K562 (cell line): Measurements from ENCODE around the gene C7. TPM values are rescaled to one million over a fixed set of nuclear protein-coding genes. Genes with fewer than 3 reads are reported as not detected.
A peak's percentile ranks its signal among the peaks of the same experiment; 100 is the strongest.

ENCODE experiments used
- ATAC-seq: fragments of 200-7000 bp; cut with Tn5 transposase; 3 replicates; pipeline ENCODE4 v1.9.1; 2020; ENCODE audit warnings: moderate library complexity
- BruUV-seq: library from RNA; stranded (reverse); fragments of 400-500 nt; replicated peaks from 2 replicates; lab custom pipeline; 2021; lab: Mats Ljungman, UMichigan
- CTCF ChIA-PET: fragments of 300-600 bp; formaldehyde crosslinking; extraction: SDS; loops from one replicate; lab custom pipeline; 2021; ENCODE audit warnings: low intra/inter-chr PET ratio; lab: Yijun Ruan, JAX
- POLR2A ChIA-PET: fragments of 300-600, 350-650 bp; sonication (Branson Sonifier 250); formaldehyde crosslinking; extraction: SDS; loops from one replicate; lab custom pipeline; 2021; ENCODE audit warnings: antibody characterized with exemption, inconsistent platforms; lab: Yijun Ruan, JAX
- DNase-seq, 4 experiments: peaks; one replicate each; pipeline versions ENCODE4 v3.0.0 to v3.0.0-alpha.2; 2011 to 2018; ENCODE audit warnings: low spot score in 3 of 4, mixed read lengths in 3 of 4; ENCODE audit errors: extremely low read depth in 1 of 4
- FAIRE-seq: peaks from 2 replicates; lab custom pipeline; 2011; peaks lifted over from hg19 to GRCh38; lab: Jason Lieb, UNC
- H2AFZ ChIP-seq: 2 replicates; pipeline ENCODE4 v1.6.0; 2011; ENCODE audit warnings: low read depth, low read length, control low read depth, inconsistent platforms
- H3K27ac ChIP-seq: fragments of 200-600 bp; 3 replicates; pipeline ENCODE4 v1.8.0; 2011; ENCODE audit warnings: low read depth, mild to moderate bottlenecking, control low read depth, inconsistent platforms, low read length, moderate library complexity, mixed read lengths; ENCODE audit errors: extremely low read depth
- H3K27me3 ChIP-seq, 2 experiments: fragments of 300-600 bp in 1 of 2; 2 replicates in 1 of 2; 3 replicates in 1 of 2; pipeline versions ENCODE4 v1.6.0 to v1.8.0; 2011; ENCODE audit warnings: inconsistent platforms in 2 of 2, low read length in 2 of 2, mild to moderate bottlenecking in 1 of 2, mixed read lengths in 1 of 2, moderate library complexity in 1 of 2; ENCODE audit not compliant: control insufficient read depth in 2 of 2, insufficient read depth in 2 of 2
- H3K36me3 ChIP-seq: fragments of 300-600 bp; 3 replicates; pipeline ENCODE4 v1.8.0; 2011; ENCODE audit warnings: mild to moderate bottlenecking, low read length, inconsistent platforms; ENCODE audit not compliant: control insufficient read depth, insufficient read depth
- H3K4me1 ChIP-seq, 2 experiments: fragments of 200-600 bp in 1 of 2; replicated peaks in 1 of 2; 2 replicates in 1 of 2; 3 replicates in 1 of 2; pipeline versions ENCODE4 v1.5.1 to v1.8.0; 2011; ENCODE audit warnings: inconsistent platforms in 2 of 2, low read length in 2 of 2, mild to moderate bottlenecking in 1 of 2, mixed read lengths in 1 of 2, moderate library complexity in 1 of 2; ENCODE audit not compliant: control insufficient read depth in 2 of 2, insufficient read depth in 2 of 2
- H3K4me2 ChIP-seq: 2 replicates; pipeline ENCODE4 v1.6.1; 2011; ENCODE audit warnings: low read length, control low read depth, inconsistent platforms, mixed read lengths; ENCODE audit not compliant: insufficient read depth
- H3K4me3 ChIP-seq: fragments of 200-600 bp; sonication (generic), shearing (Covaris generic); 2 replicates; pipeline ENCODE4 v1.5.1; 2016; ENCODE audit warnings: control low read depth, inconsistent platforms
- H3K79me2 ChIP-seq: fragments of 200-600 bp; 3 replicates; pipeline ENCODE4 v1.8.0; 2011; ENCODE audit warnings: low read length, inconsistent platforms; ENCODE audit not compliant: control insufficient read depth, insufficient read depth
- H3K9ac ChIP-seq, 2 experiments: 2 replicates each; pipeline versions ENCODE4 v1.6.0 to v1.6.1; 2011; ENCODE audit warnings: low read depth in 2 of 2, low read length in 2 of 2, control low read depth in 1 of 2, inconsistent platforms in 1 of 2, mild to moderate bottlenecking in 1 of 2, mixed read lengths in 1 of 2; ENCODE audit not compliant: insufficient read depth in 1 of 2
- H3K9me1 ChIP-seq: one replicate; pipeline ENCODE4 v1.6.0; 2011; ENCODE audit warnings: inconsistent platforms, mild to moderate bottlenecking, low read length, moderate library complexity; ENCODE audit not compliant: control insufficient read depth, insufficient read depth
- H3K9me3 ChIP-seq: replicated peaks from 2 replicates; pipeline ENCODE4 v1.5.1; 2011; ENCODE audit warnings: low read depth, low read length, inconsistent platforms; ENCODE audit not compliant: control insufficient read depth, insufficient read depth
- H4K20me1 ChIP-seq: replicated peaks from 2 replicates; pipeline ENCODE4 v1.6.1; 2011; ENCODE audit warnings: low read length, inconsistent platforms, mixed read lengths; ENCODE audit not compliant: control insufficient read depth, insufficient read depth
- BRF1 ChIP-seq: IDR thresholded peaks from 3 replicates; pipeline ENCODE4 v1.6.1; 2011; ENCODE audit warnings: borderline replicate concordance, mild to moderate bottlenecking; ENCODE audit not compliant: insufficient read length; ENCODE audit errors: extremely low read depth
- CBFA2T3 ChIP-seq: fragments of 450-650 bp; IDR thresholded peaks from 2 replicates; pipeline ENCODE4 v1.6.1; 2017
- DIDO1 ChIP-seq: fragments of 450-650 bp; IDR thresholded peaks from 2 replicates; pipeline ENCODE4 v1.6.1; 2016; ENCODE audit warnings: low read depth, missing biosample characterization, missing genetic modification characterization
- EZH2 ChIP-seq: IDR thresholded peaks from 2 replicates; pipeline ENCODE4 v1.6.1; 2012; ENCODE audit warnings: low read depth, mild to moderate bottlenecking, inconsistent platforms, low read length, borderline replicate concordance
- L3MBTL2 ChIP-seq: fragments of 450-650 bp; IDR thresholded peaks from 2 replicates; pipeline ENCODE4 v1.6.1; 2016; ENCODE audit warnings: mild to moderate bottlenecking, moderate library complexity
- LCOR ChIP-seq: sonication (generic); formaldehyde crosslinking; IDR thresholded peaks from 2 replicates; pipeline ENCODE4 v1.8.0; 2022; ENCODE audit warnings: mild to moderate bottlenecking, missing genetic modification reagents
- MAFK ChIP-seq: IDR thresholded peaks from 2 replicates; pipeline ENCODE4 v1.6.1; 2011; ENCODE audit warnings: low read length, improper control_type of control experiment
- NRF1 ChIP-seq, 2 experiments: fragments of 450-650 bp; IDR thresholded peaks in 1 of 2; conservative IDR thresholded peaks in 1 of 2; 2 replicates each; pipeline ENCODE4 v1.6.1; 2014; ENCODE audit warnings: mild to moderate bottlenecking in 2 of 2
- TEAD4 ChIP-seq, 2 experiments: sonication (generic) in 1 of 2; formaldehyde crosslinking in 1 of 2; IDR thresholded peaks; 2 replicates each; pipeline versions ENCODE4 v1.6.1 to v1.8.0; 2012 to 2022; ENCODE audit warnings: borderline replicate concordance in 1 of 2, inconsistent platforms in 1 of 2, low read length in 1 of 2, mild to moderate bottlenecking in 1 of 2, missing genetic modification reagents in 1 of 2
- ZNF41 ChIP-seq: fragments of 250-450 bp; sonication (Bioruptor Pico); conservative IDR thresholded peaks from 2 replicates; pipeline ENCODE4 v1.4.0; 2020; ENCODE audit warnings: mild to moderate bottlenecking
- ZNF830 ChIP-seq: fragments of 250-450 bp; sonication (Bioruptor Pico); IDR thresholded peaks from 2 replicates; pipeline ENCODE4 v1.5.0; 2021; ENCODE audit warnings: mild to moderate bottlenecking
- WGBS: fragments of 100-300 bp; shearing (Covaris generic); methylation state at CpG from one replicate; pipeline ENCODE4 v1.1.6; 2016; ENCODE audit warnings: low coverage, mixed read lengths; ENCODE audit not compliant: insufficient coverage; ENCODE audit errors: missing lambda C conversion rate; 5-methylcytosine and 5-hydroxymethylcytosine counted together
- in situ Hi-C: fragments of 300-500 bp; cut with MboI; formaldehyde crosslinking; loops from 4 replicates; pipeline ENCODE4 v1.15.0; 2018; ENCODE audit warnings: inconsistent platforms, mixed read lengths
- intact Hi-C: fragments of 100-400 bp; cut with micrococcal nuclease; formaldehyde crosslinking; loops from 2 replicates; pipeline ENCODE4 v1.14.2; 2022
- polyA plus RNA-seq, 8 experiments: library from polyadenylated mRNA; depleted of rRNA in 4 of 8; stranded (reverse) in 5 of 8; unstranded in 3 of 8; fragments of >200 nt; fragmentation: Nextera tagmentation in 2 of 8; fragmentation: Illumina TruSeq in 1 of 8; extraction: Ambion mirVana in 2 of 8; extraction: Trizol in 1 of 8; gene quantifications; 2 replicates each; pipeline versions ENCODE4 v1.2.1 to v1.2.3, GENCODE V29; 2011 to 2014; ENCODE audit warnings: inconsistent platforms in 1 of 8, missing spikeins in 1 of 8
- total RNA-seq, 7 experiments: library from RNA; depleted of rRNA in 6 of 7; stranded (reverse); fragments of >200 nt in 6 of 7; fragmentation: Illumina TruSeq in 2 of 7; extraction: Trizol in 2 of 7; gene quantifications; 2 replicates each; pipeline versions ENCODE4 v1.2.1 to v1.2.3, GENCODE V29; 2011 to 2021; ENCODE audit warnings: low replicate concordance in 1 of 7
- TF ChIP-seq, protein P1 (sequence below): sonication (generic); formaldehyde crosslinking; IDR thresholded peaks from 2 replicates; pipeline ENCODE4 v1.8.0; 2022; ENCODE audit warnings: missing genetic modification reagents, mild to moderate bottlenecking, borderline replicate concordance
- TF ChIP-seq, protein P2 (sequence below): IDR thresholded peaks from 2 replicates; pipeline ENCODE4 v1.6.1; 2011; ENCODE audit warnings: borderline replicate concordance, low read depth, mild to moderate bottlenecking, moderate library complexity, low read length; ENCODE audit not compliant: insufficient read depth, poor library complexity, severe bottlenecking
- TF ChIP-seq, protein P3 (sequence below): sonication (generic); formaldehyde crosslinking; IDR thresholded peaks from 2 replicates; pipeline ENCODE4 v1.8.1; 2023; ENCODE audit warnings: mild to moderate bottlenecking, missing genetic modification reagents

Gene C7
- total and polyA plus RNA-seq, 9 of the 15 experiments (the other 6 are each of a cell fraction or from before 2014, with no cell fraction given): 0.82 TPM; not detected in 8

DNA sequence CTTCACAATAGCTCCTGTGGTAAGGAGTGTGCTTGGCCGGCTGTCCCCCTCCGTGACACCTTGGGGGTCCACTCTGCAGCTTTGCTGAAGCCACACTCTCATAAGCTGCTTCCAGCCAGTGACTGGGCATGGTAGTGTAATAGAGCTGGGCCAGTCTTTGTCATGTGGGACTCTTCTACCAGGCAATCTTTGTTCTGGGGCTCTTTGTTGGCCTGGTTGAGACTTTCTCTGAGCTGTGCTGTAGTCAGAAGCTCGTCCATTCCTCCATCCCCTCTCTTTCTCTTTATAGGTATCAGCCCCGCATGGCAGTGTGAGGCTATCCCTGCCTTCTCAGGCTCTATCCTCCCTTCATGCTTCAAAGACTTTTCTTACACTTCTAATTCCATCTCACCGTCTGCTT lies 42.5 kb upstream of the C7 start:
- no peaks in the 10 kb centered on the region for H3K4me1 ChIP-seq
- H2AFZ ChIP-seq: peak overlapping the region; percentile 47
- H3K4me2 ChIP-seq: no peak overlapping the region
- ChIA-PET CTCF (no interaction called here), POLR2A (interaction anchor here (0.7 to 1.7 kb wide), 4 partner anchors 9 to 41 kb away, joined by 3 to 6 read pairs (median 3); no protein-coding TSS in a partner anchor)
- H3K79me2 ChIP-seq: no peaks in the 10 kb centered on the region
- H3K9me1 ChIP-seq: no peaks in the 10 kb centered on the region
- no peak for DNase-seq
- H3K27ac ChIP-seq: no peak overlapping the region
- TF ChIP-seq ZNF41 (CRISPR knock-in tag) (no peak), MAFK (no peak), L3MBTL2 (no peak), DIDO1 (no peak), CBFA2T3 (no peak), LCOR (CRISPR knock-in tag) (no peak), NRF1 (conservative IDR thresholded peaks at IDR 0.05 in 1 of 2, IDR thresholded peaks at IDR 0.05 in 1 of 2) (no peak), TEAD4 (IDR thresholded peaks at IDR 0.05; ENCODE audit: low read length) (no peak), TEAD4 (CRISPR knock-in tag; IDR thresholded peaks at IDR 0.05; ENCODE audit: borderline replicate concordance) (no peak), BRF1 (no peak), EZH2 (no peak), ZNF830 (no peak)
- TF ChIP-seq, protein P1, sequence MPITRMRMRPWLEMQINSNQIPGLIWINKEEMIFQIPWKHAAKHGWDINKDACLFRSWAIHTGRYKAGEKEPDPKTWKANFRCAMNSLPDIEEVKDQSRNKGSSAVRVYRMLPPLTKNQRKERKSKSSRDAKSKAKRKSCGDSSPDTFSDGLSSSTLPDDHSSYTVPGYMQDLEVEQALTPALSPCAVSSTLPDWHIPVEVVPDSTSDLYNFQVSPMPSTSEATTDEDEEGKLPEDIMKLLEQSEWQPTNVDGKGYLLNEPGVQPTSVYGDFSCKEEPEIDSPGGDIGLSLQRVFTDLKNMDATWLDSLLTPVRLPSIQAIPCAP (CRISPR knock-in tag): no peak
- TF ChIP-seq, protein P2, sequence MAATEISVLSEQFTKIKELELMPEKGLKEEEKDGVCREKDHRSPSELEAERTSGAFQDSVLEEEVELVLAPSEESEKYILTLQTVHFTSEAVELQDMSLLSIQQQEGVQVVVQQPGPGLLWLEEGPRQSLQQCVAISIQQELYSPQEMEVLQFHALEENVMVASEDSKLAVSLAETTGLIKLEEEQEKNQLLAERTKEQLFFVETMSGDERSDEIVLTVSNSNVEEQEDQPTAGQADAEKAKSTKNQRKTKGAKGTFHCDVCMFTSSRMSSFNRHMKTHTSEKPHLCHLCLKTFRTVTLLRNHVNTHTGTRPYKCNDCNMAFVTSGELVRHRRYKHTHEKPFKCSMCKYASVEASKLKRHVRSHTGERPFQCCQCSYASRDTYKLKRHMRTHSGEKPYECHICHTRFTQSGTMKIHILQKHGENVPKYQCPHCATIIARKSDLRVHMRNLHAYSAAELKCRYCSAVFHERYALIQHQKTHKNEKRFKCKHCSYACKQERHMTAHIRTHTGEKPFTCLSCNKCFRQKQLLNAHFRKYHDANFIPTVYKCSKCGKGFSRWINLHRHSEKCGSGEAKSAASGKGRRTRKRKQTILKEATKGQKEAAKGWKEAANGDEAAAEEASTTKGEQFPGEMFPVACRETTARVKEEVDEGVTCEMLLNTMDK: no peak
- TF ChIP-seq, protein P3, sequence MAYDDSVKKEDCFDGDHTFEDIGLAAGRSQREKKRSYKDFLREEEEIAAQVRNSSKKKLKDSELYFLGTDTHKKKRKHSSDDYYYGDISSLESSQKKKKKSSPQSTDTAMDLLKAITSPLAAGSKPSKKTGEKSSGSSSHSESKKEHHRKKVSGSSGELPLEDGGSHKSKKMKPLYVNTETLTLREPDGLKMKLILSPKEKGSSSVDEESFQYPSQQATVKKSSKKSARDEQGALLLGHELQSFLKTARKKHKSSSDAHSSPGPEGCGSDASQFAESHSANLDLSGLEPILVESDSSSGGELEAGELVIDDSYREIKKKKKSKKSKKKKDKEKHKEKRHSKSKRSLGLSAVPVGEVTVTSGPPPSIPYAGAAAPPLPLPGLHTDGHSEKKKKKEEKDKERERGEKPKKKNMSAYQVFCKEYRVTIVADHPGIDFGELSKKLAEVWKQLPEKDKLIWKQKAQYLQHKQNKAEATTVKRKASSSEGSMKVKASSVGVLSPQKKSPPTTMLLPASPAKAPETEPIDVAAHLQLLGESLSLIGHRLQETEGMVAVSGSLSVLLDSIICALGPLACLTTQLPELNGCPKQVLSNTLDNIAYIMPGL (CRISPR knock-in tag): no peak
- 5% methylated on average over 5 of the region's 5 CpGs for WGBS
- H3K9ac ChIP-seq: no peak overlapping the region
- FAIRE-seq: no peak
- no peak overlapping the region for H3K4me3 ChIP-seq
- in situ Hi-C loops (no loop called here), intact Hi-C loops (no loop called here)
- ATAC-seq: peak; percentile 59
- H3K9me3 ChIP-seq: peaks cover 2% of the 10 kb centered on the region; the same call in 1 of the 2 replicates
- peaks cover 0 to 5% of the 10 kb centered on the region in 2 experiments; a peak in 3 of 5 replicates for H3K27me3 ChIP-seq
- no peaks in the 10 kb centered on the region for H4K20me1 ChIP-seq
- BruUV-seq: no TSS peak
- no peaks in the 10 kb centered on the region for H3K36me3 ChIP-seq
